Psoas muscle (tissue), 8 donors: ENCODE data around the gene DMBT1. TPM values are rescaled to one million over a fixed set of nuclear protein-coding genes. Genes with fewer than 3 reads are reported as not detected.

Experiments
- ATAC-seq, 4 donors: fragments of 200-7000 bp; cut with Tn5 transposase; one replicate each; pipeline ENCODE4 v1.9.1; 2020; ENCODE audit warnings: moderate library complexity in 3 of 4, mild to moderate bottlenecking in 2 of 4
- DNase-seq, 2 donors: peaks; one replicate each; pipeline ENCODE4 v3.0.0-alpha.2; 2020
- H3K27ac ChIP-seq: fragments of 200-600 bp; one replicate; pipeline ENCODE4 v1.8.0; 2022
- H3K27me3 ChIP-seq, 3 donors: fragments of 200-600 bp in 1 of 3; one replicate each; pipeline versions ENCODE4 v1.6.1 to v1.8.0; 2013 to 2022; ENCODE audit warnings: low read length in 2 of 3, mild to moderate bottlenecking in 2 of 3, moderate library complexity in 1 of 3; ENCODE audit not compliant: insufficient read depth in 3 of 3
- H3K36me3 ChIP-seq, 2 donors: fragments of 200-600 bp in 1 of 2; one replicate each; pipeline versions ENCODE4 v1.6.1 to v1.8.0; 2013 to 2022; ENCODE audit warnings: low read depth in 1 of 2, mild to moderate bottlenecking in 1 of 2, moderate library complexity in 1 of 2; ENCODE audit not compliant: insufficient read depth in 1 of 2
- H3K4me1 ChIP-seq: fragments of 200-600 bp; one replicate; pipeline ENCODE4 v1.8.0; 2022
- H3K4me3 ChIP-seq: fragments of 200-600 bp; one replicate; pipeline ENCODE4 v1.8.0; 2022; ENCODE audit warnings: mild to moderate bottlenecking
- H3K9me3 ChIP-seq: fragments of 200-600 bp; one replicate; pipeline ENCODE4 v1.8.0; 2022
- WGBS, 3 donors: extraction: QIAGEN DNeasy Blood & Tissue Kit; methylation state at CpG; one replicate each; pipeline versions ENCODE4 v1.1.6 to v1.1.7; 2013; 5-methylcytosine and 5-hydroxymethylcytosine counted together
- intact Hi-C, 2 donors: fragments of 100-400 bp; cut with DNase I; formaldehyde crosslinking; loops; one replicate each; pipeline versions ENCODE4 v1.11.0 to v1.14.2; 2022
- polyA plus RNA-seq, 3 donors: library from polyadenylated mRNA; stranded (reverse); fragments of 200-250 nt; gene quantifications; one replicate each; pipeline ENCODE4 v1.2.3, GENCODE V29; 2013
- total RNA-seq, 4 donors: library from RNA; stranded (reverse); fragmentation: NEBNext Ultra II Directional in 2 of 4; extraction: Animal tissue kit (Norgen Biotek cat#: 25700) in 2 of 4; gene quantifications; one replicate each; pipeline versions ENCODE4 v1.2.1 to v1.2.4, GENCODE V29; 2021 to 2023
- TF ChIP-seq, protein P1 (sequence below): fragments of 200-600 bp; IDR thresholded peaks from one replicate; pipeline ENCODE4 v1.8.0; 2022; ENCODE audit warnings: antibody characterized with exemption
- donor health status: healthy with polysubstance abuse.
- donor health status: DM: no; HTN: no; CAD: no; lungs with moderate emphysema.
- donor health status: Bipolar disorder and iron deficiency.
- donor health status: healthy.
- donor health status: DM: yes; HTN: yes; CAD: no.
- donor health status: DM: no; HTN: no; CAD: no.
- donor health status: DM: no; HTN: no; CAD: no.
- donor health status: DM: yes; HTN: yes; CAD: no.

The DMBT1 gene
- total and polyA plus RNA-seq, 7 donors: 0.03 to 0.43 (median 0.19) TPM

DNA sequence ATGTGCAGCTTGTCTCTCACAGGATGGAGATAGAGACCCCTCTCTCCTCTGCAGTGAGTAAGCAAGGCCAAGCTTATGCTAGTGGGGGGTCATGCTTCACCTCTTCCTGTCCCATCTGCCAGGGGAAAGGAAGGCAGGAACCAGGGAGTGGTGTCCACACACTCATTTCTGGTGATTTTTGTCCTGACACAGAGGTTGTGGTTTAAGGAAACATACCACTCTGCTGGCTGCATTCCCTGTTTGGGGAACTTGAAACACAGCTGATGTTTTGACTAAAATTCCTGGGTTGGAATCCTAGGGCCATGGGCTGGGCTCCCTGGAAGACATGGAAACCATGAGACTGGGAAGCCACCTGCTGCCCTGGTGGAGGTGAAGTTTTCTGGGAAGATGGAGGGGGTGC is 117.7 kb downstream of the DMBT1 start:
- Histone ChIP-seq H3K4me1 (no peaks in the 10 kb centered on the region), H3K4me3 (no peak overlapping the region), H3K27ac (no peak overlapping the region), H3K36me3 (no peaks in the 10 kb centered on the region), H3K9me3 (no peaks in the 10 kb centered on the region), H3K27me3 (peaks cover 0 to 11% (median 5%) of the 10 kb centered on the region in 3 donors)
- intact Hi-C loops: no loop called here
- DNase-seq: no peak
- TF ChIP-seq, protein P1, sequence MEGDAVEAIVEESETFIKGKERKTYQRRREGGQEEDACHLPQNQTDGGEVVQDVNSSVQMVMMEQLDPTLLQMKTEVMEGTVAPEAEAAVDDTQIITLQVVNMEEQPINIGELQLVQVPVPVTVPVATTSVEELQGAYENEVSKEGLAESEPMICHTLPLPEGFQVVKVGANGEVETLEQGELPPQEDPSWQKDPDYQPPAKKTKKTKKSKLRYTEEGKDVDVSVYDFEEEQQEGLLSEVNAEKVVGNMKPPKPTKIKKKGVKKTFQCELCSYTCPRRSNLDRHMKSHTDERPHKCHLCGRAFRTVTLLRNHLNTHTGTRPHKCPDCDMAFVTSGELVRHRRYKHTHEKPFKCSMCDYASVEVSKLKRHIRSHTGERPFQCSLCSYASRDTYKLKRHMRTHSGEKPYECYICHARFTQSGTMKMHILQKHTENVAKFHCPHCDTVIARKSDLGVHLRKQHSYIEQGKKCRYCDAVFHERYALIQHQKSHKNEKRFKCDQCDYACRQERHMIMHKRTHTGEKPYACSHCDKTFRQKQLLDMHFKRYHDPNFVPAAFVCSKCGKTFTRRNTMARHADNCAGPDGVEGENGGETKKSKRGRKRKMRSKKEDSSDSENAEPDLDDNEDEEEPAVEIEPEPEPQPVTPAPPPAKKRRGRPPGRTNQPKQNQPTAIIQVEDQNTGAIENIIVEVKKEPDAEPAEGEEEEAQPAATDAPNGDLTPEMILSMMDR: no peak
- ATAC-seq: no peak

DNA sequence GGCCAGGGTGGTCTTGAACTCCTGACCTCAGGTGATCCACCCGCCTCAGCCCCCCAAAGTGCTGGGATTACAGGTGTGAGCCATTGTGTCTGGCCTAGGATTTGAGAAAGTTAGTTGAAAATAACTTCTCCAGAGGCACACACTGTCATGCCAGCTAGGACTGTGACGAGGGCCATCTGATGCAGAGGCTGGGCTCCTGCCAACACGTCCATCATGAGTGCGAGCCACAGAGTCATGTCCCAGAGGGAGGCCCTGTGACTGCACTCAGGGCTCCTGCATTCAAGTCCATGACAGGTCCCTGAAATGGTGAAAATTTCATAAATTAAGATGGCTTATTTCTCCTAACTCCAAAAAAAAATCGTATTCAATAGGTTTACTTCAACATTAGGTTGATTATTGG is 122.0 kb downstream of the DMBT1 start:
- no peaks in the 10 kb centered on the region for H3K9me3 ChIP-seq
- no peaks in the 10 kb centered on the region for H3K4me1 ChIP-seq
- H3K27ac ChIP-seq: no peak overlapping the region
- TF ChIP-seq, protein P1: no peak
- H3K4me3 ChIP-seq: no peak overlapping the region
- ATAC-seq: no peak
- intact Hi-C loops: no loop called here
- DNase-seq: no peak
- 37 to 59% (median 53%) methylated on average over 5 of the region's 5 CpGs for WGBS, 3 donors
- peaks cover 0 to 13% (median 7%) of the 10 kb centered on the region in 3 donors for H3K27me3 ChIP-seq
- no peaks in the 10 kb centered on the region for H3K36me3 ChIP-seq

DNA sequence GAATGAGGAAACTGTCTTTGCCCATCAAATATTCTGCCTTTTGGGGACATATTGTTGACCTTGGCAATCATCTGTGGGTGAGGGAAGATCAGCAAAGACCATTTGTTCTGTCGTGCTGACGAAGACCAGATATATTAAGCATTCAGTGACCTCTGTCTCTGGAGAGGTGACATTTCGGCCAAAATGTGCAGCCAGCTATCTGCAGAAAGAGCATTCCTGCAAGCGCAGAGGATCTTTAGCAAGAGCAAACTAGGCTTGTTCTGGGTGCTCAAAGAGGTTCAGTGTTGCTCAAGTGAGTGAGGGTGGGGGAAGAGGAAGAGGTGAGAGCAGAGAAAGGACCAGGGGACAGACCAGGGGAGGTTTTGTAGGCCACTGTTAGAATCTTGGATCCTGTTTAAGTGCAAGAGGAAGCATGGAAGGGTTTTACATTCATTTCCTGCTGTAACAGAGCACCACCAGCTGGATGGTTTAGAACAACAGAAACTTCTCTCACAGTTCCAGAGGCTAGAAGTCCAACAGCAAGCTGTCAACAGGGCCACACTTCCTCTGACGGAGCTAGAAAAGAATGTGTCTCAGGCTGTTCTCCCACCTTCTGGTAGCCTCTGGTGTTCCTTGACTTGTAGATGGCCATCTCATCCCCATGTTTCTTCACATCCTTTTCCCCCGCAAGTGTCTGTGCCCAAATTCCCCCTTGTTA is 127.9 kb downstream of the DMBT1 start:
- WGBS, 3 donors: 53 to 55% (median 53%) methylated on average over 6 of the region's 6 CpGs
- TF ChIP-seq, protein P1: no peak
- H3K4me1 ChIP-seq: no peaks in the 10 kb centered on the region
- no peak overlapping the region for H3K4me3 ChIP-seq
- H3K36me3 ChIP-seq: no peaks in the 10 kb centered on the region
- H3K27ac ChIP-seq: no peak overlapping the region
- H3K9me3 ChIP-seq: no peaks in the 10 kb centered on the region
- no peak for DNase-seq
- peak in 2 of 4 donors; percentile 32 to 40 for ATAC-seq
- intact Hi-C loops: no loop called here
- peaks cover 0 to 20% (median 2%) of the 10 kb centered on the region in 3 donors for H3K27me3 ChIP-seq

DNA sequence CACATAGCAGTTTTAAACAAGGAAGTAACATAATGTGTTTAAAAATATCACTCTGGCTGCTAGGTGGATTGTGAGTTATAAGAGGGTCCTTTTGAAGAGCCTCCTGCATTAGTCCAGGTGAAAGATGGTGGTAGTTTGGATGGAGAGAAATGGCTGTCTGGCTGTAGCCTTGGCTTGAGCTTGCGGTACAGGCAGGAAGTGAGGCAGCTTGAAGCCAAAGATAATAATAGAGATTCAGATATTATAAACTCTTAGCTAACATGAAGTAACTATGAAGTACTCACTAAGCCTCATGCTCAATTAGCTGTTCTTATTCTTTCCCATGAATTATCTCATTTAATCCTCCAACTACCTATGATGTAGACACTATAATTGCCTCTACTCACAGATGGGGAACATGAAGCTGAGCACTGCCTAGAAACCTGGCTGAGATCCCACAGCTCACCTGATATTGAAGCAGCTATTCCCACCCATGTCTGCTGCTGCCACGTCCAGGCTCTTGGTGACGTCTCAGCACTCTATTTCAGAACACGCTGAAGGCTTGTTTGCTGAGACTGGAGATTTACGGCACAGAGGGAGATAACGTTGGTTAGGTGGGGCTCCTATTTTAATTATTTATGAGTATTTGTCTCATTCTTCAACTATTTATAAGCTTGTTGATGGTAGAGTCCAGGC is 128.7 kb downstream of the DMBT1 start:
- ATAC-seq (no peak), DNase-seq (no peak)
- TF ChIP-seq, protein P1: no peak
- intact Hi-C loops: no loop called here
- H3K4me1 ChIP-seq: no peaks in the 10 kb centered on the region
- H3K4me3 ChIP-seq: no peak overlapping the region
- H3K36me3 ChIP-seq: no peaks in the 10 kb centered on the region
- H3K27me3 ChIP-seq: peaks cover 0 to 18% (median 0%) of the 10 kb centered on the region in 3 donors
- WGBS, 3 donors: 71 to 78% (median 74%) methylated on average over 6 of the region's 6 CpGs
- H3K9me3 ChIP-seq: no peaks in the 10 kb centered on the region
- H3K27ac ChIP-seq: no peak overlapping the region
